GM19023 (cell line): ENCODE measurements around the gene NDUFAF5.

Experiments used
- ATAC-seq: cut with Tn5 transposase; IDR thresholded peaks from one replicate; pipeline ENCODE4 v1.9.1; 2021; ENCODE audit warnings: mild to moderate bottlenecking, moderate library complexity; ENCODE audit not compliant: unreplicated experiment

NDUFAF5 gene

DNA sequence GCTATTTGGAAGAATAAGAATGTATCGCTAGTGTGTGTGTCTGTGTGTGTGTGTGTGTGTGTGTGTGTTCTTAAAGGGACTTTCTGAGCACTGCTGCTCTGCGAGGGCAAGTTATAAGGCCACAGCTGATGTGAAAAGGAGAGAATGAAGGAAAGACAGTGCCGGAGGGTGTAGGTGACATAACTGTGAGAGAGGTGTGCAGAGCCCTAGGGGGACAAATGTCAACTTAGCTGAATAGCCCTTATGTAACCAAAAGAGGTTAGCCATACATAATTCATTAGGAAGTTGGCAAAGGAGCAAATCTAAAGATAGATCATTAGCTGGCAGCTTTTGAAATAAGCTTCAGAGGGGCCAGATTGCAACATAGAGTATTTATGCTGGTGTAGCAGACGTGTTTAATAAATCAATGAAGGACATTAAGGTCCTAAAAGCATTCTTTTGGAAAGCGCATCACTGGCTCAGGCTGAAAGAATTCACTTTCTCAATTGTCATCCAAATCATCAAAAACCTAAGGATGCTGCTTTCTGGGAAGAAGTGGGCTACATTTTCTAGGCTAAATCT is 81.0 kb downstream of the NDUFAF5 start:
- ATAC-seq: no peak

DNA sequence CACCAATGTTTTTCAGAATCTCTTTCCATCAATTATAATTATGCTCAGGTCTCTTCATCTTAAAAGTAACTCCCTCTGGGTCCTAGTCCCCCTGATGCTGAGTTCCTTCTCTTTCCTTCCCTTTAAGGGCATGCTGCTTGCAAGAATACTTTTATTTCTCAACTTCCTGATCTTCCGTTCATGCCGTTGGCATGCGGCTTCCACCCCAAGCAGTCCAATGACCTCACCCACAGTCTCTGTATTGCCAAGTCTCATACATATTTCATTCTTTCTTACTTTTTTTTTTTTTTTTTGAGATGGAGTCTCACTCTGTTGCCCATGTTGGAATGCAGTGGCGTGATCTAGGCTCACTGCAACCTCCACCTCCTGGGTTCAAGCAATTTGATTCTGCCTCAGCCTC is 83.5 kb downstream of the NDUFAF5 start:
- no peak for ATAC-seq

DNA sequence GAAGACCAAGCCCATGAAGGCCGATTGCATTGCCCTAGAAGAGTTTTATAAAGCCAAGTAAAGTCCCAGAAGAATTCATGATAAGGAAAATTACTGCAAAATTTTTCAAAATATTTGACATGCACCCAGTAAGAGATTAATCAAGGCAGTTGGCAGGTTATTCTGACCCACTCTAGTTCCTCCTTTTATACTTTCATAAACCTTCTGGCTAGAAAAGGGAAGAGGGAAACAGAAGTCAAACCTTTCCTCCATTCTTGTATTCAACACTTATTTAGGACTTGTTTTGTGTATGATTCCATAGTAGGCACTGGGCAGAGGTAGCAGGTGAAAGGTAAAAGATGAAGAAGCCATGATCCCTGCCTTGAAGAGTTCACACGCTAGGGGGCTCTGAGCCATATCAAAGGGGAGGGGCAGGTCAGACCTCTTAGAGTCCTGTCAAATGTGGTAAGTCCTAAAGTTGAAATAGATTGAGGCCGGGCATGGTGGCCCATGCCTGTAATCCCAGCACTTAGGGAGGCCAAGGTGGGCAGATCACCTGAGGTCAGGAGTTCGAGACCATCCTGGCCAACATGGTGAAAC is 85.4 kb downstream of the NDUFAF5 start:
- no peak for ATAC-seq
